Calu3 (cell line): ENCODE results near the gene TSC2. TPM values are rescaled to one million over a fixed set of nuclear protein-coding genes. Genes with fewer than 3 reads are reported as not detected.

ENCODE experiments used
- BruUV-seq: library from RNA; stranded (reverse); fragments of 400-500 nt; replicated peaks from 2 replicates; lab custom pipeline; 2021; lab: Mats Ljungman, UMichigan
- CTCF ChIA-PET: fragments of 300-600 bp; sonication (Branson Sonifier 250); formaldehyde crosslinking; loops from one replicate; lab custom pipeline; 2022; ENCODE audit warnings: antibody characterized with exemption; lab: Charles Lee
- DNase-seq: peaks from one replicate; pipeline ENCODE4 v3.0.0; 2022
- H3K27ac Mint-ChIP-seq: one replicate; pipeline ENCODE4 v1.8.0; 2022; ENCODE audit warnings: mixed read lengths; ENCODE audit not compliant: unreplicated experiment
- H3K27me3 Mint-ChIP-seq: one replicate; pipeline ENCODE4 v1.8.0; 2022; ENCODE audit warnings: mixed read lengths; ENCODE audit not compliant: unreplicated experiment
- H3K36me3 Mint-ChIP-seq: one replicate; pipeline ENCODE4 v1.8.0; 2022; ENCODE audit warnings: mild to moderate bottlenecking, moderate library complexity, mixed read lengths; ENCODE audit not compliant: insufficient read depth, unreplicated experiment
- H3K4me1 Mint-ChIP-seq: one replicate; pipeline ENCODE4 v1.8.0; 2022; ENCODE audit warnings: mild to moderate bottlenecking, low read depth, mixed read lengths; ENCODE audit not compliant: unreplicated experiment
- H3K4me3 Mint-ChIP-seq: one replicate; pipeline ENCODE4 v1.8.0; 2022; ENCODE audit warnings: mild to moderate bottlenecking, low read depth, moderate library complexity, mixed read lengths; ENCODE audit not compliant: unreplicated experiment
- H3K9me3 Mint-ChIP-seq: one replicate; pipeline ENCODE4 v1.8.0; 2022; ENCODE audit warnings: low read depth, mixed read lengths; ENCODE audit not compliant: unreplicated experiment
- CTCF ChIP-seq: fragments of 200-600 bp; IDR thresholded peaks from one replicate; pipeline ENCODE4 v1.8.0; 2022; ENCODE audit warnings: antibody characterized with exemption; ENCODE audit not compliant: unreplicated experiment
- intact Hi-C: fragments of 100-400 bp; cut with micrococcal nuclease; formaldehyde crosslinking; loops from one replicate; pipeline ENCODE4 v1.10.0; 2022; ENCODE audit not compliant: unreplicated experiment
- total RNA-seq: library from RNA; stranded (reverse); gene quantifications from 2 replicates; pipeline ENCODE4 v1.2.3, GENCODE V29; 2022

Gene TSC2
- total RNA-seq, 1 experiment from 2014 or later, result 170 TPM

- no peaks in the 10 kb centered on the region for H3K4me1 Mint-ChIP-seq
- H3K9me3 Mint-ChIP-seq, result no peaks in the 10 kb centered on the region
- CTCF ChIA-PET, result interaction anchor here (0.7 kb wide), 1 partner anchor 37 kb away, joined by 5 read pairs; no protein-coding TSS in a partner anchor
These were observed 10.6 kb downstream of the TSC2 start for GRCh38 chr16:2058420-2058819.

GRCh38 chr16:2058872-2059271 lies 11.1 kb downstream of the TSC2 start:
- peaks cover 41% of the 10 kb centered on the region for H3K36me3 Mint-ChIP-seq
- H3K4me1 Mint-ChIP-seq, result no peaks in the 10 kb centered on the region
- H3K27me3 Mint-ChIP-seq, result no peaks in the 10 kb centered on the region
- TF ChIP-seq CTCF, result no peak
- no peak for DNase-seq
- H3K9me3 Mint-ChIP-seq, result no peaks in the 10 kb centered on the region
- CTCF ChIA-PET, result interaction anchor here (0.7 kb wide), 1 partner anchor 37 kb away, joined by 5 read pairs; no protein-coding TSS in a partner anchor
- BruUV-seq, result no TSS peak
- intact Hi-C loops, result no loop called here
- H3K4me3 Mint-ChIP-seq, result no peak overlapping the region
- H3K27ac Mint-ChIP-seq, result no peak overlapping the region

More at GRCh38 chr16:2058420-2058819, 10.6 kb downstream of the TSC2 start:
- Mint-ChIP-seq H3K27ac (no peak overlapping the region), H3K27me3 (no peaks in the 10 kb centered on the region), H3K36me3 (peaks cover 45% of the 10 kb centered on the region), H3K4me3 (no peak overlapping the region)
- TF ChIP-seq CTCF, result no peak
- BruUV-seq, result no TSS peak
- intact Hi-C loops, result no loop called here
- no peak for DNase-seq

- H3K9me3 Mint-ChIP-seq, result no peaks in the 10 kb centered on the region
- intact Hi-C loops, result no loop called here
- DNase-seq, result no peak
- TF ChIP-seq CTCF, result no peak
- H3K27me3 Mint-ChIP-seq, result no peaks in the 10 kb centered on the region
- H3K4me3 Mint-ChIP-seq, result no peak overlapping the region
- no peak overlapping the region for H3K27ac Mint-ChIP-seq
- peaks cover 36% of the 10 kb centered on the region for H3K36me3 Mint-ChIP-seq
- BruUV-seq, result no TSS peak
- CTCF ChIA-PET, result no interaction called here
- H3K4me1 Mint-ChIP-seq, result no peaks in the 10 kb centered on the region
These were observed 12.6 kb downstream of the TSC2 start for GRCh38 chr16:2060346-2060745.

GRCh38 chr16:2061023-2061422 lies 13.2 kb downstream of the TSC2 start:
- no peaks in the 10 kb centered on the region for H3K4me1 Mint-ChIP-seq
- H3K36me3 Mint-ChIP-seq, result peaks cover 33% of the 10 kb centered on the region
- intact Hi-C loops, result no loop called here
- no peak overlapping the region for H3K27ac Mint-ChIP-seq
- no peak for DNase-seq
- CTCF ChIA-PET, result no interaction called here
- H3K4me3 Mint-ChIP-seq, result no peak overlapping the region
- no TSS peak for BruUV-seq
- no peaks in the 10 kb centered on the region for H3K9me3 Mint-ChIP-seq
- no peak for TF ChIP-seq CTCF
- no peaks in the 10 kb centered on the region for H3K27me3 Mint-ChIP-seq
